H4 (cell line): ENCODE results near the gene DNAH8. TPM values are rescaled to one million over a fixed set of nuclear protein-coding genes. Genes with fewer than 3 reads are reported as not detected.

Source experiments
- DNase-seq: peaks from one replicate; pipeline ENCODE4 v3.0.0-alpha.2; 2015; ENCODE audit warnings: low spot score
- total RNA-seq: library from RNA; depleted of rRNA; stranded (reverse); fragments of >200 nt; shearing (Covaris generic); gene quantifications from 2 replicates; pipeline ENCODE4 v1.2.3, GENCODE V29; 2014

The DNAH8 gene
- total RNA-seq, 1 experiment from 2014 or later: not detected

DNA sequence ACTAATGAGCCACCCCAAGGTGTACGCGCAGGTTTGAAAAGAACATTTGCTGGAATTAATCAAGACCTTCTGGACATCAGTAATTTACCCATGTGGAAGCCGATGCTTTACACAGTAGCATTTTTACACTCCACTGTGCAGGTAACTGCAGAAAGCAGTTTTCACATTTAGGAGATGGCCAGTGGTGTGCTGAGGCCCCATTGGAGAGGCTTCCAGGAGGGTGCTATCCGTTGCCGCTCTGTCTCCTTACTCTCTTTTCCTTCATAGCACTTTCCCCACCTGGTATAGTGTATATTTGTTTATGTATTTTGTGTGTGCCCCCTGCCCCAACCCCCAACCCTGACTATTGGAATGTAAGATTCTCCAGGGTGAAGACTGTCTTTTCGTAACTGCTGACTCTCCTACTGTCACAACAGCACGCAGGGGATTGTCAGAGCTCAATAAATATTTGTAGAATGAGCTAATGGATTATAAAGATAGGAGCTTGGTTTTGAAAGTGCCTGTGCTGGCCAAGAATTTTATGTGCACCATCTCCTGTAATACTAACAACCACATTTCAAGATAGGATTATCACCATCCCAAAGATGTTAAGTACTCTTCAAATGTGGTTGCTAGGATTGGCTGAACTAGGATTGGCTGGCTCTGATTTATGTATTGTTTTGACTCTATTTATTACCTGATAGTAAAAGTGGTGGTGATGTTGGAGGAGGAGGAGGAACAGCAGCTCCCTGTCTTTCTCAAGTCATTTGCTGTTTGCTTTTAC lies 259.5 kb downstream of the DNAH8 start:
- DNase-seq: no peak

DNA sequence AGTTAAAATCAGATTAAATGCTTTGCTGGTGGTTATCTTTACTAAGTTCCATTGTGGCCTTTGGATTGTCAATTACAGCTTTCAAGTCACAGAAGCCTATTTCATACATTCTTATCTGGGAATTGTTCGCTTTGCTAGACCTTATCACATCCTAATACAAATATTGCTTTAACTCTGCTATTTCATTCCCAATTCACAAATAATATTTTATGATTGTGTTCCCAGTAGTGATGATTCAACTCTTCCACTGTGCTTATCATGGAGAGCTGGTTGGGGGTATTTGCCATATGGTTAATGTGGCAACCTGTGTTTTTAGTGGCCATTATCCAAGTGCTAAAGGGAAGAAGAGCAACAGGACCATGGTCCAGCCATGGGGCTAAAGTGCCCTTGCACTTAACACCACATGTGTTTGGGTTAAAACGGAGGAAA lies 260.5 kb downstream of the DNAH8 start:
- no peak for DNase-seq

DNA sequence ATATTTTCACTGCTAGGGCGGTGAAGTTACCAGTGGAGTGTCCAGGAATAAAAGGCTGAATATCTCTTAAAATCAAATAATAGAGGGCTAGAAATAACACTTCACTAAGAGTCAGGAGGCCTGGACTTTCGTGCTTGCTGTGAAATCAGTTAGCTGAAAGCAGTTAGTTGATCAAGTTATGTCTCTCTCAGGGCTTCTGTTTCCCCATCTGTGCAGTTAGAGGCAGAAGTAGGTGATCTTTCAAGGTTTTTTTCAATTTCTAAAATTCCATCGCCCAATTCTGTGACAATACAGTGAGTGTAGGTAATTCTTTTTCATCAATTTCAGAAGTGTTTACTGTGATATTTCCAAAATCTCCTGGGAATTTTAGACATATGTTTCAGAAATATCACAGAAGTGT lies 260.9 kb downstream of the DNAH8 start:
- DNase-seq: no peak

DNA sequence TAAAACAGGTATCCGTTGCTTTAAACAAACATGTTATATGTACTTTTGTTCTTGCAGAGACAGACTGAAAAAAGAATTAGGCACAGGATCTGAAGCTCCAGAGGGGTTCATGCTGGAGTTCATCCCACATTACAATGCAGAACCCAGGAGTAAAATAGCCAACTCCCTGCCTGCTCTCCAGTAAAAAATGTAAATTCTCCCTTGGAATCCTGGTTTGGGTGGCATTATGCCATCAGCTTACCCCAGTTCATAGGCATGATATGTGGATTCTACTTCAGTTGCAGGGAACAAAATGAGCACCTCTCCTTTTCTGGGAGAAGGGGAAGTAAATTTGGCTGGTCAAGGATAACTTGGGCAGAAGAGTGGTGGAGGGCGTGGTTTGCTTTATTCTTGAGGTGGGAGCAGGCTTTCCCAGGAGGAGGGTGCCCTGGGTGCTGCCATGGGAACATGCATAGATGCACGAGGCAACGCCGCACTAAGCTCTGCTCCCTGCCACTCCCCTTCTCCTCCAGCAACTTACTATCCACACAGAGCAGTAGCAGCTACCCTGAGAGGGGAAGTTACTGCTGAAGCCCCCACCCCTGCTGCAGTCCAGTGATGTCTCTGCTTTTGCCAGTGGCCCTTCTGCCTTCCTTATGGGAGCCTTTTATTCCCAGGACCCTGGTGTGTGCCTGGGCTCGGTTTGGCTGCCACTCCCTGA lies 261.8 kb downstream of the DNAH8 start:
- no peak for DNase-seq

DNA sequence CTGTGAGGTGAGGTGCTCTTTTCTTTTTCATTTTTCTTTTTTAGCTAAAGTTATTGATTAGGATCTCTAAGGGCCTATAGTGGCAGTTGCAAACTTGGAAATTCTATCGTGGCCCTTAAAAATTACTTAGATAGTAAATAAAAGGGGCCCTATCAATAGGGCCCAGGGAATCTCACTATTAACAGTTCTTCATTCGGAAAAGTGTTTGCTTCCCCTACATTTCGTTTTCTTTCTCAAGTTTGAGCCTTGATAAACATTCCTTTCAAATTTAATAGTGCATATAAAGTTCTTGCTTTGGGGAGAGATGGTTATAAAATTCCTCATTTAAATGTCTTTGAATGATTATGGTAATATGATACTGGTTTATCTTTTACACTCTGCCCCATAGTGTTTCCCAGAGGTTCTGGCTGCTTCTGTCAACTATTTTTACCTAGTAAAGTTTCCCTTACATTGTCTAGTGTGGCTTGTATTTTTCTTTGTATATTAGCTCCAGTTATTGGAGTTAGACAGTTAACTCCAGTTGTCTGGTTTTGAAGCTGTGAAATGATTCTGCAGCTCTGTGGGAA lies 263.1 kb downstream of the DNAH8 start:
- DNase-seq: no peak

DNA sequence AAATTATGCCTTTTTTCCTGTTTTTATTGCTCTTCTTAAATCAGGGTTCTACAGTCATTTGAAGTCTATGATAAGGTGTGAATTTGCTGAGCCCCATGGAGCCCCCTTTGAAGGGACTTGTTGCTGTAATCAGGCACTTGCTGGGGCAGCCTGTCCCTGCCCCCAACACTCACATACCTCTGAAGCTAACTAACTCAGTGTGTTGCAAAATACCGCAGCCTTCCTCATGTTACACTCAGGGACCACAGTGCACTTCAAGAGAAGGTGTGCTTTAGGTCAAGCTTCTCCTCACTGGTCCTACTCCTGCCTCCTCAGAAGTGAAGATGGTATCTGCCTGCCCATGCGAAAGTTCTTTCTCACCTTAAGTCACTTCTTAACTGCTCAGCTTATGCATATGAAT lies 267.4 kb downstream of the DNAH8 start:
- DNase-seq: peak; percentile 27

DNA sequence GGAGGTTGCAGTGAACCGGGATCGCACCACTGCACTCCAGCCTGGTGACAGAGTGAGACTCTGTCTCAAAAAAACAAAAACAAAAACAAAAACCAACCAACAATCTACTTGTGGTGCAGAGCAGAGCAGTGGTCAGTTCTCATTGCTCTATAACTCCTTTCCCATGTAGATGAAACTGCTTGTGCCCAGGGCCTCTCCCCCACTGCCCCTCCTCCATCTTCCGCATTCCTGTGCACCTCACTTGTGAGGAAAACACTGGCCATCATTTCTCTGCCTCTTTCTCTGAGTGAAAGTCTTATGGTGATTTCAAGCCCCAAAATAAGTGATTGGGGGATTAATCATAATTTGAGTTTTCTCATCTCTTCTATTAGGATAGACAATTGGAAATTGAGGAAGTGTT lies 269.6 kb downstream of the DNAH8 start:
- DNase-seq: no peak

DNA sequence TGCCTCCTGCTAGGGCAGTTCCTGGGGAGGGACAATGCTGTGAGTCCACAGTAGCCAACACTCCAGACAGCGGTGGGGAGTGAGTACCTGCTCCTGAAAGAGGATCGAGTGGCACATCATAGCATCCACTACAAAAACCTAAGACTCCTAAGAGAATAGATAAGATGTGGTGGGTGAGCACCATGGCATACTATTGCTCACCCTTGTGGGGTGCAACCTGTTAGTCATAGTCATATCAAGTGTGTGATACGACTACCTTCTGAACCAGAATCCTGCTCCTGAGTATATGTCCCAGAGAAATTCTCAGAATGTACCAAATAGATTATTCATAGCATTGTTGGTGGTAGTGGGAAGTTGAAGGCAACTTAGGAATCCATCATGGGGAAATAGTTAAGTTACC lies 270.7 kb downstream of the DNAH8 start:
- DNase-seq: no peak

DNA sequence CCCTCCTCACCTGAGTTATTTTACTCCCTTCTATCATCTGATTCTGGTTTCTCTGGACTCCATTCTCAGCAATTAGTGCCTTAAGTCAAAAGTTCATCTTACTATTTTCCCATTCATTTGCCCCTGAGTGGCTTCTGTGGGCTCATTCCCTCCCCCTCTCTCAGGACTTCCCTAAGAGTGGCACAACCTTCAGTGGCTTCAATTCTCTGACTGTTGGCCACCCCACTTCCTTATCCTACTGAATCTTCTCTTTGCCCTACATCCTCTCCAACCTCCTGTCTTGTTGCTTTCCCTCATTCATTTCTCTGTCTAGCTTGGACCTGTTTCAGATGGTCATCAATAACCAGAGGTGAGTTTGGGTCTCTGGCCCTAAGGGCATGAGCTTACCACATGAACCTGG lies 272.4 kb downstream of the DNAH8 start:
- no peak for DNase-seq

DNA sequence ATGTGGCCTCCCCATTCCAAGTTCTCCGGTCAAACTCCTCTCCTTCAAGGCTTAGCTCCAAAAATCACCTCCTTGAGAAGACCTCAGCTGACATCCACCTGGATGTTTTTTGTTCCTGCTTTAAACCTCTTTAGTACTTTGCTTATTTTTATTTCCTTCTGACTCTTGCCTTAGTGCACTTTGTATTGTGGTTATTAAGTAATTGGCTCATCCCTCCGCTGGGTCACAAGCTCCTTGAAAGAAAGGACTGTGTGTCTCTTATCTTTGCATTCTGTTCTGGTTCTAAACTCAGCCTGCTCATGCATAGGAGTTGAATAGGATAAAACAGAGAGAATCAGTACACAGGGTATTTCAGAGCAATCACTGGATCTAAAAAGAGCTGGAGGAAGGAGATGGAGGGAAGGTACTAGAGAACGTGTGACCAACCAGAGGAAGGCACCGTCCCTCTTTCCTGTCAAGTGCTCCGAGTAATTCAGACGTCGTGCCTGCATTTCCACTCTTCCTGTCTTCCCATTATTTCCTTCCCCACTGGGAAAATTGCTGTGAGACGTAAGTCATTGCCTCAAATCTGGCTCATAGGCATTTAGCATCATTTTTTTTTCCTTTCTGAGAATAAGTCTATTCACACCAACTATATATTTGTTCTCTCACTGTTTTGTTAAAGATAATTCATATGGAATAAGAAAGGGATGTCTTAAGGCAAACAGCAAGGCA lies 273.8 kb downstream of the DNAH8 start:
- DNase-seq: no peak

DNA sequence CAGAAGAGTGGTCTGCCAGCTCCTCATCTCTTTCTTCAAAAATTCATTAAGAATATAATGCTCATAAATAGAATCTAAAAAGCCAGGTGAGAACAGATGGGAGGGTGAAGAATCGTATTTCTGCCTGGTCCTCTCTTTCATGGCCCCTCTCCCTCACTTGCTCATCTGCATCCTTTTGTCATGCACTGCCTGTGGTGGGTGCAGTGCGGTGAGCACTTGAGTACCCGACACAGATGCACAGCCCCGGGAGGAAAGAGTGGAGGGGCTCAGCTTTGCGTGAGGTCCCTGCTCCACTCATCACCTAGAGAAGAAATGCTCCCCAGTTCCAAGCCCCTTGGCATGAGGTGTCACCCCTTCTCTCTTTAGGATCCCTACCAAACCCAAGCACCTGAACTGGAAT lies 275.4 kb downstream of the DNAH8 start:
- DNase-seq: no peak

DNA sequence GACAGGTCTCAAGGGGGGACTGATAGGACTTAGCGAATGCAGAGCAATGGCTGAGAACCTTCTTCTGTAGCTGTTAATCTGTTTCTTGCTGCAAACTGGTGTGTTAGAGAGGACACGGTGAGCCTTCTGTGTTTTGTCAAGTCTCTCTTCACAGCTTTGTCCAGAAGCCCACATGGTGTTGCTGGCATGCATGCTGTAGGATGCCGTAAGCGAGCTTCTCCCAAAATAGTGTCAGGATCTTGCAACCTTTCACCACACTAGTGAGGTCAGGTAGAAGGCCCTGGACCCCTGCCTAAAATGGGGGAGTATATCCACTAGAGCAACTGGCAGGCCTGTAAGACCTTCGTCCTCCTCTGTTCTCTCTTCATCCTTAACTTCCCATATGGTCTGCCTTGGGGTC lies 281.6 kb downstream of the DNAH8 start:
- no peak for DNase-seq

DNA sequence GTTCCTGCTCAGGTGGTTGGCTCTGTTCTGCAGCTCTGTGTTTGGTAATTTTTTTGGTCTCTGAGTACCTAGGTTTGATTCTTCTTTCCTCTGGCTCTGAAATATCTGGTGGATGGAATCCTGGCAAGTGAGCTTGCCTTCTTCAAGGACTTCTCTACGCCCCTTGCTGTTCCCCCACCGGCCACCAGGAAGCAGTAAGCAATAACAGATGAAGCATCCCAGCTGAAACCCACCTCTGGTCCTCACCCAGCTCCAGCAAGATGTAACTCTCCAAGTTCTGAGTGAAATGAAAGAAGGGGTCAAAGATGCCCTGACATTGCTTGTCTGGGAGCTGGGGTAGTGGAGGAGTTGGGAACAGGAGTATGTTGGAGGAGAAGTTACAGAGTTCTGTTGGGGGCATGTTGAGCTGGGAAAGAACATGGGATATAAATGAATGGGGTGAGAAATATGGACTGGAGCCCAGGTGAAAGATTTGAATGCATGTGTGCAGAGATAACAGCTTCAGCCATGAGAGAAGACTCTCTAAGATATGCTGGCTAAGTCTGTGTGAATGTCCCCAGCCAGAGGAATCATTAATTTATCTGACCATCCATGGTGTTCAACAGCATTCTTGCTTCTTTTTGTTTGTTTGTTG lies 282.1 kb downstream of the DNAH8 start:
- DNase-seq: no peak

DNA sequence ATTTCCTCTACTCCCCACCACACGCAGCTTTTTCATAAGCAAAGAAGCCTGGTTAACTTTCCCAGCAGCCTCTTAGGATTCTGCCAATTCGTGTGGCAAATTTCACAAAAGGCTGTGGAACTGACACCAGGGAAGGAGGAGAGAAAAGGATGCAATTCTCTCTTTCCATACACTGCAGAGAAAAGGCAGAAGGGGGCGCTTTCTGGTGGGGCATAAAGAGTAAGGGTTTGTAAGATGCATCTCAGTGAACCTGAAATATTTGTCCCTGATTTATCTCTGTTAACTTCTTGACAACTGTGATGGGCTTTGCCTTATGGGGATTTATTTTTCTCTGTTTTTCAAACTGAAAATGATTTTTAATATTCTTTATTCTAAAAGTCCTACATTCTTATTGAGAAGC lies 288.0 kb downstream of the DNAH8 start:
- no peak for DNase-seq

DNA sequence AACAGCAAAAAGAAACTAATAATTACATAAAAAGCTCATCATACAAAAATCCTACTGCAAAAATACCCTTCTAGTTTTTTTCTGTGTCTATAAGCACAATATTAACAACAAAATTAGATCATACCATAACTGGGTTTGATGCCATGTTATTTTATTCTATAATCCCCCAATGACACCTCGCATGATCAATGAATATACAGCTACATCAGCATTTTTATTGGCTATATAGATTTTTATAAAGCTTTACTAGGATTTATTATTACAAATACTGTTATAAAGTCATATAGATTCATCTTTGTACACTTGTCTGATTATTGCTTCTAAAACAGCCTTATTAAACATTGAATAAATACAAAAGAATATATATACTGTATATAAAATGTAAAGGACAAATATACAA lies 288.4 kb downstream of the DNAH8 start:
- DNase-seq: no peak

DNA sequence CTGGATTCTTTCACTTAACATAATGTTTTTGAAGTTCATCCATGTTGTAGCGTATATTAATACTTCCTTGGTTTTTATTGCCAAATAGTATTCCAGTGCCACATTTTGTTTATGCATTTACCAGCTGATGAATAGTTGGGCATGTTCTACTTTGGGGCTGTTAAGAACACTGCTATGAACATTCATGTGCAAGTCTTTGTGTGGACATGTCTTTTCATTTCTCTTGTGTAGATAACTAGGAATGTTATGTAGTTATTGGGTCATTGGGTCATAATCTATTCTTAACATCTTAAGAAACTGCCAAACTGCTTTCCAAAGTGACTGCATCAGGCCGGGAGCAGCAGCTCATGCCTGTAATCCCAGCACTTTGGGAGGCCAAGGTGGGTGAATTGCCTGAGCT lies 289.7 kb downstream of the DNAH8 start:
- DNase-seq: no peak

DNA sequence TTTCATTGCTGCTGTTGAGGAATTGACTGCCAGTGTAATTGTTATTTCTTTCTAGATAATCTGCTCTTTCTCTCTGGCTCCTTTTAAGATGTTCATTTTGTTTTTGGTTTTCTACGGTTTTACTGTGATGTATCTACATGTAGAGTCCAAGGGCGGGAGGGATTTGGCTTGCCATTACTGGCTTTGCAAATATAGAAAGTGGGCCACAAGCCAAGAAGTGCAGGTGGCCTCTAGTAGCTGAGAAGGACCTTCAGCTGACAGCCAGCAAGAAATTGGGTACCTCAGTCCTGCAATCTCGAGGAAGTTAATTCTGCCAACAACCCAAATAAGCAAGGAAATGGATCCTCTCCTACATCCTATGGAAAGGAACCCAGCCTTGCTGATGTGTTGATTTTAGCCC lies 290.7 kb downstream of the DNAH8 start:
- no peak for DNase-seq

DNA sequence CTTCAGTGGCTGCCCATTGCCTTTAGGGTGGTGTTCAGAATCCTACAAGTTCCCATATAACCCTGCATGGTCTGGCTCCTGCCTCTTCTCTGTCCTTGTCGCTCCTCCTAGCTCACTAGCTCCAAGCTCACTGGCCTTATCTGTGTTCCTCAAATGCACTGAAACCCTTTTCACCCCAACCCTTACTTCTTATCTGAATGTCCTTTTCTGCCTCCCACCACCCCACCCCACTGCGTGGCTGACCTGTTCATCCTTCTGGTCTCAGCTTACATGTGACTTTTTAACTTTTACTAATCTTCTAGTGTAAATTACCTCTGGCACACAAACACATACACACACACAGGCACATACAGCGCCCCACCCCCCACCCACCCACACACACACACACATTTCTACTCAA lies 292.5 kb downstream of the DNAH8 start:
- no peak for DNase-seq

DNA sequence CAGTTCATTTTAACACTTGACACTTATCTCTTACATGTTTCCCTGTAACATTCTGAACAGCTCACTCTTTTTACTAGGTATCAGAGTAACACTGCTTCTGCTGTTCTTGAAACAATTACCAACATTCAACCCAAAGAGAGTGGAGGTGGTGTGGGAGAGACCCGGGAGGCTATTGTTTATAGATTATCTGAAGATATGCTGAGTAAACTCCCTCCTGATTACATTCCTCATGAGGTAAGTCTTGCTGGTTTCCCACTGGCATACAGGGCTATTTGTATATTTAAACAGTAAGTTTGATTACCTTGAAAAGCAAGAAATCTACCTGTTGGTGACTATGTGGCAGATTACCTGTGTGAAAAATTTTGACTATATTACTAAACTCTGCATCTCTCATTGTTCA lies 293.6 kb downstream of the DNAH8 start:
- DNase-seq: no peak

DNA sequence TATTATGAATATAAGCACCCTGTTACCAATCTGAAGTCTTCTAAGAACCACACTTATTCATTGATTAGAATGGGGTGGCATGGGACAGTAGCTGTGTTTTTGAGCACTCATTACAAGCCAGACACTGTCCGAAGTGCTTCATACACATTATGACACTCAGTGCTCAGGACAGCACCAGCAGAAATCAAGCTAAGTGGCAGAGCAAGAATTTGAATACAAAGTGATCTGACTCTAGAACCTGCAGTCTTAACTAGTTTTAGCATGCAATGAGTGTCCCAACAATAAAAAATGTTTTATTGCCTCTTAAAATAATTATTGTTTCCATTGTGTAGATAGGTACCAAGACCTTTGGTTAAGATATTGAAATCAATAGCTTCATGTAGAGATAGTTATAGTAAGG lies 294.4 kb downstream of the DNAH8 start:
- DNase-seq: no peak

DNA sequence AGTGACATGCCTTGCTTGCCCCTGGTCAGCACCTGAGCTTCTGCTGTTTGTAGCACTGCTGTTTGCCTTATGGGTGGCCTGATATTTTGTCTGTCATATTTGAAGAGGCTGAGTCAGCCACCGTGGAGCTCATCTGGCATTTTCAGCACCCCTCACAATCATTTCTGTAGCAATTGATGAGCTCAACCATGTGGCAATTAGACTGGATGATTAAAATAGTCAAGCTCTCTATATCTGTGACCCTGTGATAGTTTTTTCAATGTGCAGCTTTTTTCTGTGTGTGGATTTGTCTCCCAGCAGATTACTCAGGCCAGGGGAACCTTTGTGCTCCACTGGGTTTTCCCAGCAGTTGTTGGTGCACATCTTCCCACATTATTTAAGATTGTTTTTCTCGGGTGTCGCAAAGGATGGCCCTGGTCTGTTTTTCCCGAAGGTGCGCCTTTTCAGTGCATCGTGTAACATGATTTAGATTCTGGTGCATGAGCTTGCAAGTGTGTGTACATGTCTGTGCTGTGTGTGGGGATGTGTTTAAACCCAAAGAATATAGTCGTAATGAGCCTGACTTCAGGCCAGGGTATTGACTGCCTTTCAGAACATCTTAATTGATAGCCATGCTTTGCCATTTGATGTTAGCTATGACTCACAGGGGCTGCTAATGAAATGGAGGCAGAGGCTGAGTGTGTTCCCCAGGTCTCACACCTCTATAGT lies 301.9 kb downstream of the DNAH8 start:
- DNase-seq: no peak

DNA sequence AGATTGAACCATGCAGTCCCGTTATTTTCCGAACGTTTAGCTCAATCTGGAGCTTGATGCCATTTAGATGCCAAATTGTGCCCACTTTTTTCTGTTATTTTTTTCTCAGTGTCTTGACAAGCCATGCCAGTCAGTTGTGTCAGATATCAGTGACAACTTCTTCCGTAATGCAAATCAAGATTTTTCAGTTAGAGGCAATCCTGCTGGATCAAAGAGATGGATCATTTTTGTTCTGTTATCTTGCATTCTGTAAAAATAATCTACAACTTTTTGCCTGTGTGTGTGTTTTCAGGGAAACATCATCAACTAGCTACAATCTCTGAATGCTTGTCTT lies 302.4 kb downstream of the DNAH8 start:
- DNase-seq: no peak
